Liver (tissue), 9 donors: Measurements from ENCODE around the gene CCL27. TPM values are rescaled to one million over a fixed set of nuclear protein-coding genes. Genes with fewer than 3 reads are reported as not detected.

ENCODE experiments used
- DNase-seq: peaks from one replicate; pipeline ENCODE4 v3.0.0-alpha.2; 2017; ENCODE audit warnings: low spot score
- H3K27ac ChIP-seq, 2 donors: one replicate each; pipeline ENCODE4 v1.7.0; 2013; ENCODE audit warnings: inconsistent platforms in 2 of 2, low read length in 2 of 2, control low read depth in 1 of 2, low read depth in 1 of 2, mild to moderate bottlenecking in 1 of 2
- H3K27me3 ChIP-seq, 4 donors: one replicate each; pipeline versions ENCODE4 v1.6.1 to v1.7.0; 2013; ENCODE audit warnings: low read length in 3 of 4, inconsistent platforms in 1 of 4, mild to moderate bottlenecking in 1 of 4, moderate library complexity in 1 of 4; ENCODE audit not compliant: control insufficient read depth in 4 of 4, insufficient read depth in 4 of 4
- H3K36me3 ChIP-seq, 4 donors: one replicate each; pipeline versions ENCODE4 v1.6.1 to v1.7.0; 2013; ENCODE audit warnings: low read length in 3 of 4, mild to moderate bottlenecking in 3 of 4, low read depth in 1 of 4, moderate library complexity in 1 of 4; ENCODE audit not compliant: control insufficient read depth in 4 of 4, insufficient read depth in 3 of 4
- H3K4me1 ChIP-seq, 4 donors: one replicate each; pipeline versions ENCODE4 v1.6.1 to v1.7.0; 2013; ENCODE audit warnings: low read length in 3 of 4, mild to moderate bottlenecking in 3 of 4, moderate library complexity in 1 of 4; ENCODE audit not compliant: control insufficient read depth in 4 of 4, insufficient read depth in 4 of 4
- H3K4me3 ChIP-seq, 3 donors: one replicate each; pipeline versions ENCODE4 v1.6.1 to v1.7.0; 2013; ENCODE audit warnings: low read length in 3 of 3, control low read depth in 1 of 3, low read depth in 1 of 3, mild to moderate bottlenecking in 1 of 3
- H3K9ac ChIP-seq, 2 donors: one replicate each; pipeline ENCODE4 v1.7.0; 2013; ENCODE audit warnings: low read length in 2 of 2, mild to moderate bottlenecking in 2 of 2, moderate library complexity in 2 of 2, control low read depth in 1 of 2, low read depth in 1 of 2
- H3K9me3 ChIP-seq, 4 donors: one replicate each; pipeline versions ENCODE4 v1.6.1 to v1.7.0; 2013; ENCODE audit warnings: low read length in 3 of 4; ENCODE audit not compliant: control insufficient read depth in 4 of 4
- EGR1 ChIP-seq, 2 donors: IDR thresholded peaks; 2 replicates each; pipeline ENCODE4 v1.6.1; 2016 to 2018; ENCODE audit warnings: antibody characterized with exemption in 2 of 2, low read depth in 2 of 2
- FOXA1 ChIP-seq: IDR thresholded peaks from 2 replicates; pipeline ENCODE4 v1.6.1; 2016; ENCODE audit warnings: antibody characterized with exemption
- FOXA2 ChIP-seq: IDR thresholded peaks from 2 replicates; pipeline ENCODE4 v1.6.1; 2016; ENCODE audit warnings: antibody characterized with exemption
- HNF4G ChIP-seq: IDR thresholded peaks from 2 replicates; pipeline ENCODE4 v1.6.1; 2016; ENCODE audit warnings: antibody characterized with exemption
- NR2F2 ChIP-seq: IDR thresholded peaks from 2 replicates; pipeline ENCODE4 v1.6.1; 2016; ENCODE audit warnings: antibody characterized with exemption
- RXRA ChIP-seq, 2 donors: IDR thresholded peaks; 2 replicates each; pipeline ENCODE4 v1.6.1; 2017 to 2018; ENCODE audit warnings: antibody characterized with exemption in 2 of 2, mild to moderate bottlenecking in 1 of 2
- SP1 ChIP-seq: IDR thresholded peaks from 2 replicates; pipeline ENCODE4 v1.6.1; 2018; ENCODE audit warnings: antibody characterized with exemption, mild to moderate bottlenecking
- TAF1 ChIP-seq: conservative IDR thresholded peaks from 2 replicates; pipeline ENCODE4 v1.6.1; 2016; ENCODE audit warnings: antibody characterized with exemption, mild to moderate bottlenecking
- YY1 ChIP-seq: IDR thresholded peaks from 2 replicates; pipeline ENCODE4 v1.6.1; 2016; ENCODE audit warnings: antibody characterized with exemption, mild to moderate bottlenecking
- WGBS: extraction: QIAGEN DNeasy Blood & Tissue Kit; methylation state at CpG from one replicate; pipeline ENCODE4 v1.1.7; 2013; 5-methylcytosine and 5-hydroxymethylcytosine counted together
- polyA plus RNA-seq, 2 donors: library from polyadenylated mRNA; stranded (reverse) in 1 of 2; unstranded in 1 of 2; fragments of 200-250 nt in 1 of 2; fragments of >200 nt in 1 of 2; fragmentation: Nextera tagmentation in 1 of 2; extraction: Ambion mirVana in 1 of 2; gene quantifications; one replicate each; pipeline versions ENCODE4 v1.2.1 to v1.2.3, GENCODE V29; 2013 to 2015
- total RNA-seq, 2 donors: library from RNA; depleted of rRNA; stranded (reverse); fragments of >200 nt; gene quantifications; one replicate each; pipeline ENCODE4 v1.2.3, GENCODE V29; 2014
- TF ChIP-seq, protein P1 (sequence below): fragments of 150-350 bp; IDR thresholded peaks from 2 replicates; pipeline ENCODE4 v1.5.1; 2017; ENCODE audit warnings: improper control_type of control experiment, low read depth, low read length; ENCODE audit not compliant: missing input control
- TF ChIP-seq, protein P2 (sequence below): IDR thresholded peaks from 2 replicates; pipeline ENCODE4 v1.6.1; 2016; ENCODE audit warnings: antibody characterized with exemption, mild to moderate bottlenecking
- TF ChIP-seq, protein P3 (sequence below): IDR thresholded peaks from 2 replicates; pipeline ENCODE4 v1.6.1; 2016; ENCODE audit warnings: antibody characterized with exemption
- TF ChIP-seq, protein P4 (sequence below): IDR thresholded peaks from 2 replicates; pipeline ENCODE4 v1.6.1; 2016; ENCODE audit warnings: antibody characterized with exemption
- donor health status: healthy.
- donor health status: healthy.
- donor health status: healthy.
- donor health status: healthy.
- donor health status: healthy.

Gene CCL27
- total and polyA plus RNA-seq, 4 donors: not detected

DNA sequence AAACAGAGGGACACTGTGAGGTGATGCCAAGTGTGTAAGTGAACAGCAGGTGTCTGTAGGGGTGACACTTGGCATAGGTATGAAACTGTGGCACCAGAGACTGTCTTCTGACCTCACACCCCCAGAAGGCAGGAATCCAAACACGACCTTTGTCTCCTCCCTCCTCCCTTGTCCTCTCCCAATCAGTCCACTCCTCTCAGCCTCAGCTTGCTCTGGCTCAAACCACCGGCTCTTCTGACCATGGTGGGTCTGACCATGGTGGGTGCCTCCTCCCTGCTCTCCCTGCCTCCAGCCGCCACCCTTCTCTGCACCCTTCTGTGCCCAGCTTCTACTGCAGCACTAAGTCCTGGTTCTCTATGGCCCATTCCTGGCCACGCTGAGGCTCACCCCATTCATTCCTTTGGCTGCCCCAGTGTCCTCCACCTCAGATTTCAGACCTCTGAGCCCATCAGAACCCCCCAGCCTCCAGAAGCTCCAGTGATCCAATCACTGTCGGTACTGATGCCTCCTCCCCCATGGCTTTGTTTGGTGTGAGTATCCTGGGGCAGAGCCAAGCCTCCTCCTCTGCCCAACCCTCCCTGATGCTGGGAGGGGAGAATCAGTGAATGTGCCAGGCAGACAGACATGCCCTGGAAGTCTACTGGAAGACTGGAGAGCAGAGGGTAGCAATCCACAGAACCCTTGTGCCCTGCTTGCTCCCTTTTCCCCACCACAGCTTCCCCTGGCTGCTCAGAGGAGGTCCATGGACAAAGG, 31.9 kb downstream of the CCL27 start (continued):
- TF ChIP-seq, protein P1, sequence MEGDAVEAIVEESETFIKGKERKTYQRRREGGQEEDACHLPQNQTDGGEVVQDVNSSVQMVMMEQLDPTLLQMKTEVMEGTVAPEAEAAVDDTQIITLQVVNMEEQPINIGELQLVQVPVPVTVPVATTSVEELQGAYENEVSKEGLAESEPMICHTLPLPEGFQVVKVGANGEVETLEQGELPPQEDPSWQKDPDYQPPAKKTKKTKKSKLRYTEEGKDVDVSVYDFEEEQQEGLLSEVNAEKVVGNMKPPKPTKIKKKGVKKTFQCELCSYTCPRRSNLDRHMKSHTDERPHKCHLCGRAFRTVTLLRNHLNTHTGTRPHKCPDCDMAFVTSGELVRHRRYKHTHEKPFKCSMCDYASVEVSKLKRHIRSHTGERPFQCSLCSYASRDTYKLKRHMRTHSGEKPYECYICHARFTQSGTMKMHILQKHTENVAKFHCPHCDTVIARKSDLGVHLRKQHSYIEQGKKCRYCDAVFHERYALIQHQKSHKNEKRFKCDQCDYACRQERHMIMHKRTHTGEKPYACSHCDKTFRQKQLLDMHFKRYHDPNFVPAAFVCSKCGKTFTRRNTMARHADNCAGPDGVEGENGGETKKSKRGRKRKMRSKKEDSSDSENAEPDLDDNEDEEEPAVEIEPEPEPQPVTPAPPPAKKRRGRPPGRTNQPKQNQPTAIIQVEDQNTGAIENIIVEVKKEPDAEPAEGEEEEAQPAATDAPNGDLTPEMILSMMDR: no peak

DNA sequence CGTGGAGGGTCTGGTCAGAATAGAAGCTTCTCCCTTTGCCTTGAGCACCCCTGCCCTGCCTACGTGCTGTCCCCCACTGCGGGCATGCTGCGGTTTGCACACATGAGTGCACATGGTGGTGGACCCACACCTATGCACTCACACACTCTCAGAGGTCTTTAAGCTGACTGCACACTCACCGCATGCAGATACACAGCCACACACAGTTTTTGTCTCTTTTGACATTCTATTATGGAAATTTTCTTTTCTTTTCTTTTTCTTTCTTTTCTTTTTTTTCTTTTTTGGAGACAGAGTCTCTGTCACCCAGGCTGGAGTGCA, 33.0 kb downstream of the CCL27 start:
- no peaks in the 10 kb centered on the region for H3K36me3 ChIP-seq
- WGBS: 43% methylated on average over 5 of the region's 5 CpGs
- H3K27me3 ChIP-seq: no peaks in the 10 kb centered on the region
- H3K27ac ChIP-seq: no peak overlapping the region
- DNase-seq: no peak
- no peak for TF ChIP-seq EGR1 (IDR thresholded peaks at IDR 0.05; ENCODE audit: low read depth in 2 of 2)
- no peak for TF ChIP-seq SP1
- TF ChIP-seq, protein P2, sequence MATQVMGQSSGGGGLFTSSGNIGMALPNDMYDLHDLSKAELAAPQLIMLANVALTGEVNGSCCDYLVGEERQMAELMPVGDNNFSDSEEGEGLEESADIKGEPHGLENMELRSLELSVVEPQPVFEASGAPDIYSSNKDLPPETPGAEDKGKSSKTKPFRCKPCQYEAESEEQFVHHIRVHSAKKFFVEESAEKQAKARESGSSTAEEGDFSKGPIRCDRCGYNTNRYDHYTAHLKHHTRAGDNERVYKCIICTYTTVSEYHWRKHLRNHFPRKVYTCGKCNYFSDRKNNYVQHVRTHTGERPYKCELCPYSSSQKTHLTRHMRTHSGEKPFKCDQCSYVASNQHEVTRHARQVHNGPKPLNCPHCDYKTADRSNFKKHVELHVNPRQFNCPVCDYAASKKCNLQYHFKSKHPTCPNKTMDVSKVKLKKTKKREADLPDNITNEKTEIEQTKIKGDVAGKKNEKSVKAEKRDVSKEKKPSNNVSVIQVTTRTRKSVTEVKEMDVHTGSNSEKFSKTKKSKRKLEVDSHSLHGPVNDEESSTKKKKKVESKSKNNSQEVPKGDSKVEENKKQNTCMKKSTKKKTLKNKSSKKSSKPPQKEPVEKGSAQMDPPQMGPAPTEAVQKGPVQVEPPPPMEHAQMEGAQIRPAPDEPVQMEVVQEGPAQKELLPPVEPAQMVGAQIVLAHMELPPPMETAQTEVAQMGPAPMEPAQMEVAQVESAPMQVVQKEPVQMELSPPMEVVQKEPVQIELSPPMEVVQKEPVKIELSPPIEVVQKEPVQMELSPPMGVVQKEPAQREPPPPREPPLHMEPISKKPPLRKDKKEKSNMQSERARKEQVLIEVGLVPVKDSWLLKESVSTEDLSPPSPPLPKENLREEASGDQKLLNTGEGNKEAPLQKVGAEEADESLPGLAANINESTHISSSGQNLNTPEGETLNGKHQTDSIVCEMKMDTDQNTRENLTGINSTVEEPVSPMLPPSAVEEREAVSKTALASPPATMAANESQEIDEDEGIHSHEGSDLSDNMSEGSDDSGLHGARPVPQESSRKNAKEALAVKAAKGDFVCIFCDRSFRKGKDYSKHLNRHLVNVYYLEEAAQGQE: no peak
- TF ChIP-seq YY1: no peak
- no peak for TF ChIP-seq FOXA1
- TF ChIP-seq TAF1: no peak
- no peak for TF ChIP-seq FOXA2
- no peak for TF ChIP-seq RXRA (IDR thresholded peaks at IDR 0.05)
- TF ChIP-seq NR2F2: no peak
- peak overlapping the region in 1 of 3 donors; percentile 58 for H3K4me3 ChIP-seq
- H3K9me3 ChIP-seq: no peaks in the 10 kb centered on the region
- no peak overlapping the region for H3K9ac ChIP-seq
- peaks cover 6 to 67% (median 57%) of the 10 kb centered on the region in 4 donors for H3K4me1 ChIP-seq

DNA sequence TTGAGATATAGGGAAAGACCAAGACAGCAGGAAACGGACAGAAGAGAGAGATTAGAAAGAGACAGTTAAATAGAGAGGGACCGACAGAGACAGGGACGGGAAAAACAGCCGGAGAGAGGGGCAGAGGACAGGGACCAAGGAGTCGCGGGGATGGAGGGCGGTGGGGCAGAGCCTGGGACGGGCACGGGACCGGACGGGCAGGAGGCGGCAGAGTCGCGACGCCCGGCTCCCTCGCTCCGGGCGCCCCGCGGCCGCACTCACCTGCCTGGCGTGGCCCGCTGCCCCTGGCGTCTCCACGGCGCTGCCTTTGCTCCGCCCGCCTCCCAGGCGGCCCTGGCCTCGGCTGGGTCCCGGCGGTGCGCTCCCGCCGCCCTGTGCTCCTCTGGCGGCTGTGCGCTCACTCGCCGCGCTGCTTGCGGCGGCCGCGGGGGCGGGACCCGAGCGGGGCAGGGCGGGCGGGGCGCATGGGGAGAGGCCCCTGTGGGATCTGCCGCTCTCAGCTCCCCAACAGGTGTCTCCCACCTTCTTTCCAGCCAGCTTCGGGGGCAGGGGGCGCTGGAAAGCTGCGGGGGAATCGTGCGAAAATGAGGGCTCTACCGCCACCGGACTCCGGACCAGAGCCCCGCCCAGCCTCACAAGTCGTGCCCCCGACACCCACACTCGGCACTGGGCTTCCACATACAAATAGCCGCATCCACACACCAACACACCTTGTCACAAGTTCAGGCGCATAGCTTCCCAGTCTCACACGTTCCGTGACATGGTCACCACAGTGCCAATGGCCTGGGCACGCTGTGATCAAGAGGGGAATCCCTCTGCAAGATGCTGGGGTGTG, 33.6 kb downstream of the CCL27 start, which contains the start of gene ARID3C:
Gene ARID3C (minus strand): TSS at position 411 of the 835 bp plus-strand sequence. CDS start 1,052 bp downstream, outside the sequence.
- peak within 1 kb of the TSS in 2 of 3 donors; percentile 54 to 58 for H3K4me3 ChIP-seq
- H3K36me3 ChIP-seq: no peaks in the 10 kb centered on the region
- 1% methylated on average over 69 of the region's 69 CpGs for WGBS
- TF ChIP-seq, protein P3, sequence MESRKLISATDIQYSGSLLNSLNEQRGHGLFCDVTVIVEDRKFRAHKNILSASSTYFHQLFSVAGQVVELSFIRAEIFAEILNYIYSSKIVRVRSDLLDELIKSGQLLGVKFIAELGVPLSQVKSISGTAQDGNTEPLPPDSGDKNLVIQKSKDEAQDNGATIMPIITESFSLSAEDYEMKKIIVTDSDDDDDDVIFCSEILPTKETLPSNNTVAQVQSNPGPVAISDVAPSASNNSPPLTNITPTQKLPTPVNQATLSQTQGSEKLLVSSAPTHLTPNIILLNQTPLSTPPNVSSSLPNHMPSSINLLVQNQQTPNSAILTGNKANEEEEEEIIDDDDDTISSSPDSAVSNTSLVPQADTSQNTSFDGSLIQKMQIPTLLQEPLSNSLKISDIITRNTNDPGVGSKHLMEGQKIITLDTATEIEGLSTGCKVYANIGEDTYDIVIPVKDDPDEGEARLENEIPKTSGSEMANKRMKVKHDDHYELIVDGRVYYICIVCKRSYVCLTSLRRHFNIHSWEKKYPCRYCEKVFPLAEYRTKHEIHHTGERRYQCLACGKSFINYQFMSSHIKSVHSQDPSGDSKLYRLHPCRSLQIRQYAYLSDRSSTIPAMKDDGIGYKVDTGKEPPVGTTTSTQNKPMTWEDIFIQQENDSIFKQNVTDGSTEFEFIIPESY: no peak
- TF ChIP-seq TAF1 (no peak), NR2F2 (no peak), FOXA1 (no peak), SP1 (no peak), HNF4G (no peak), RXRA (IDR thresholded peaks at IDR 0.05) (no peak), EGR1 (IDR thresholded peaks at IDR 0.05; ENCODE audit: low read depth in 2 of 2) (no peak)
- TF ChIP-seq, protein P4, sequence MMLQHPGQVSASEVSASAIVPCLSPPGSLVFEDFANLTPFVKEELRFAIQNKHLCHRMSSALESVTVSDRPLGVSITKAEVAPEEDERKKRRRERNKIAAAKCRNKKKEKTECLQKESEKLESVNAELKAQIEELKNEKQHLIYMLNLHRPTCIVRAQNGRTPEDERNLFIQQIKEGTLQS: no peak
- peak within 1 kb of the TSS in 1 of 2 donors; percentile 86 for H3K27ac ChIP-seq
- H3K9me3 ChIP-seq: no peaks in the 10 kb centered on the region
- H3K9ac ChIP-seq: no peak within 1 kb of the TSS
- H3K4me1 ChIP-seq: peaks cover 6 to 61% (median 53%) of the 10 kb centered on the region in 4 donors
- DNase-seq: no peak
- H3K27me3 ChIP-seq: no peaks in the 10 kb centered on the region
